H1 (cell line): ENCODE measurements around the gene CYP17A1. TPM values are rescaled to one million over a fixed set of nuclear protein-coding genes. Genes with fewer than 3 reads are reported as not detected.

Experiments used
- CTCF ChIA-PET: fragments of 300-600 bp; sonication (Branson Sonifier 250); formaldehyde crosslinking; loops from one replicate; lab custom pipeline; 2021; ENCODE audit not compliant: partially characterized antibody; lab: Charles Lee
- POLR2A ChIA-PET: fragments of 300-600 bp; sonication (Branson Sonifier 250); formaldehyde crosslinking; loops from one replicate; lab custom pipeline; 2021; ENCODE audit warnings: inconsistent platforms; ENCODE audit not compliant: partially characterized antibody; lab: Charles Lee
- DNase-seq, 2 experiments: peaks; one replicate each; pipeline versions ENCODE4 v3.0.0 to v3.0.0-alpha.2; 2010 to 2022; ENCODE audit warnings: low spot score in 2 of 2, low read depth in 1 of 2, mixed read lengths in 1 of 2
- FAIRE-seq: peaks from 2 replicates; lab custom pipeline; 2011; peaks lifted over from hg19 to GRCh38; lab: Jason Lieb, UNC
- H2AFZ ChIP-seq: 2 replicates; pipeline ENCODE4 v1.8.1; 2012; ENCODE audit warnings: low read length, inconsistent platforms
- H2AK5ac ChIP-seq: 2 replicates; pipeline ENCODE4 v1.6.1; 2013; ENCODE audit warnings: low read depth, low read length
- H2BK120ac ChIP-seq: replicated peaks from 2 replicates; pipeline ENCODE3; 2013; ENCODE audit warnings: low read depth, low read length, inconsistent platforms
- H2BK12ac ChIP-seq: 2 replicates; pipeline ENCODE4 v1.6.1; 2013; ENCODE audit warnings: low read depth, low read length
- H2BK15ac ChIP-seq: 2 replicates; pipeline ENCODE4 v1.6.1; 2013; ENCODE audit warnings: low read length
- H2BK20ac ChIP-seq: 2 replicates; pipeline ENCODE4 v1.6.1; 2013; ENCODE audit warnings: low read length
- H2BK5ac ChIP-seq: 2 replicates; pipeline ENCODE4 v1.6.1; 2013; ENCODE audit warnings: low read depth, low read length
- H3K14ac ChIP-seq: 2 replicates; pipeline ENCODE4 v1.6.1; 2013; ENCODE audit warnings: inconsistent platforms; ENCODE audit not compliant: insufficient read length
- H3K18ac ChIP-seq: 2 replicates; pipeline ENCODE4 v1.6.1; 2013; ENCODE audit warnings: low read length; ENCODE audit errors: extremely low read depth
- H3K23ac ChIP-seq: 2 replicates; pipeline ENCODE4 v1.6.1; 2013; ENCODE audit warnings: inconsistent platforms; ENCODE audit not compliant: insufficient read length
- H3K23me2 ChIP-seq: 2 replicates; pipeline ENCODE4 v1.6.1; 2013; ENCODE audit warnings: low read depth, low read length
- H3K27ac ChIP-seq: 2 replicates; pipeline ENCODE4 v1.6.1; 2011; ENCODE audit warnings: low read depth, low read length, inconsistent platforms
- H3K27me3 ChIP-seq, 4 experiments: replicated peaks in 1 of 4; 1 replicate in 1 of 4; 2 replicates in 3 of 4; pipeline versions ENCODE4 v1.6.1 to v1.8.1; 2011 to 2013; ENCODE audit warnings: low read length in 3 of 4, mild to moderate bottlenecking in 3 of 4, inconsistent platforms in 2 of 4, mixed read lengths in 2 of 4, moderate library complexity in 1 of 4; ENCODE audit not compliant: control insufficient read depth in 3 of 4, insufficient read depth in 3 of 4; ENCODE audit errors: extremely low read depth in 1 of 4
- H3K36me3 ChIP-seq, 4 experiments: 2 replicates each; pipeline versions ENCODE4 v1.6.1 to v1.8.1; 2011 to 2013; ENCODE audit warnings: mild to moderate bottlenecking in 4 of 4, low read length in 3 of 4, moderate library complexity in 2 of 4, control low read depth in 1 of 4, inconsistent platforms in 1 of 4; ENCODE audit not compliant: insufficient read depth in 4 of 4, control insufficient read depth in 2 of 4
- H3K4ac ChIP-seq: replicated peaks from 2 replicates; pipeline ENCODE3; 2013; ENCODE audit warnings: low read length, low read depth, mixed read lengths, inconsistent platforms; ENCODE audit not compliant: insufficient read length
- H3K4me1 ChIP-seq, 4 experiments: replicated peaks in 1 of 4; 1 replicate in 1 of 4; 2 replicates in 3 of 4; pipeline versions ENCODE4 v1.6.1 to v1.8.1; 2011 to 2013; ENCODE audit warnings: low read length in 3 of 4, inconsistent platforms in 2 of 4, mixed read lengths in 1 of 4; ENCODE audit not compliant: insufficient read depth in 4 of 4, control insufficient read depth in 3 of 4
- H3K4me2 ChIP-seq, 2 experiments: 2 replicates each; pipeline versions ENCODE4 v1.6.1 to v1.8.1; 2011 to 2013; ENCODE audit warnings: low read depth in 2 of 2, low read length in 2 of 2, control low read depth in 1 of 2, inconsistent platforms in 1 of 2, mild to moderate bottlenecking in 1 of 2; ENCODE audit not compliant: insufficient read depth in 1 of 2
- H3K4me3 ChIP-seq, 4 experiments: fragments of 200-600, 300-600 bp in 1 of 4; sonication (generic), shearing (Covaris generic), sonication (Bioruptor Twin) in 1 of 4; 2 replicates each; pipeline versions ENCODE4 v1.5.1 to v1.8.1; 2011 to 2016; ENCODE audit warnings: low read length in 4 of 4, low read depth in 3 of 4, control low read depth in 2 of 4, inconsistent platforms in 2 of 4, mild to moderate bottlenecking in 2 of 4, mixed read lengths in 1 of 4, moderate library complexity in 1 of 4; ENCODE audit not compliant: insufficient read depth in 2 of 4; ENCODE audit errors: extremely low read depth in 1 of 4
- H3K56ac ChIP-seq: replicated peaks from 2 replicates; pipeline ENCODE3; 2013; ENCODE audit warnings: low read depth, mild to moderate bottlenecking, mixed read lengths, low read length, inconsistent platforms; ENCODE audit not compliant: insufficient read length
- H3K79me1 ChIP-seq: 2 replicates; pipeline ENCODE4 v1.6.1; 2013; ENCODE audit warnings: low read depth, low read length, control low read depth
- H3K79me2 ChIP-seq, 2 experiments: 2 replicates each; pipeline versions ENCODE4 v1.6.1 to v1.8.1; 2012 to 2013; ENCODE audit warnings: low read length in 2 of 2, mild to moderate bottlenecking in 2 of 2, inconsistent platforms in 1 of 2; ENCODE audit not compliant: insufficient read depth in 2 of 2, control insufficient read depth in 1 of 2
- H3K9ac ChIP-seq, 4 experiments: replicated peaks in 1 of 4; 1 replicate in 1 of 4; 2 replicates in 3 of 4; pipeline versions ENCODE4 v1.6.1 to v1.8.1; 2011 to 2013; ENCODE audit warnings: low read depth in 3 of 4, low read length in 3 of 4, control low read depth in 2 of 4, mild to moderate bottlenecking in 2 of 4, moderate library complexity in 2 of 4, inconsistent platforms in 1 of 4; ENCODE audit errors: extremely low read depth in 1 of 4
- H3K9me3 ChIP-seq, 2 experiments: 2 replicates each; pipeline versions ENCODE4 v1.6.1 to v1.8.1; 2012 to 2013; ENCODE audit warnings: mild to moderate bottlenecking in 2 of 2, moderate library complexity in 2 of 2, control low read depth in 1 of 2, inconsistent platforms in 1 of 2, low read depth in 1 of 2, low read length in 1 of 2, mixed read lengths in 1 of 2; ENCODE audit not compliant: insufficient read depth in 2 of 2
- H4K20me1 ChIP-seq, 2 experiments: replicated peaks in 1 of 2; 2 replicates each; pipeline versions ENCODE3 to v1.8.1; 2011 to 2013; ENCODE audit warnings: inconsistent platforms in 2 of 2, low read length in 2 of 2, mild to moderate bottlenecking in 1 of 2; ENCODE audit not compliant: insufficient read depth in 2 of 2, control insufficient read depth in 1 of 2
- H4K5ac ChIP-seq: 2 replicates; pipeline ENCODE4 v1.6.1; 2013; ENCODE audit warnings: low read length, low read depth, mixed read lengths, inconsistent platforms; ENCODE audit not compliant: insufficient read length
- H4K8ac ChIP-seq: 2 replicates; pipeline ENCODE4 v1.8.0; 2013; ENCODE audit warnings: mild to moderate bottlenecking, moderate library complexity, low read length, inconsistent platforms; ENCODE audit not compliant: insufficient read depth; ENCODE audit errors: extremely low read depth
- H4K91ac ChIP-seq: replicated peaks from 2 replicates; pipeline ENCODE3; 2013; ENCODE audit warnings: low read length, mixed read lengths, inconsistent platforms; ENCODE audit not compliant: insufficient read length
- ATF3 ChIP-seq: IDR thresholded peaks from 2 replicates; pipeline ENCODE4 v1.6.1; 2011; ENCODE audit warnings: low read depth, mild to moderate bottlenecking, low read length; ENCODE audit not compliant: insufficient read depth
- BCL11A ChIP-seq, 2 experiments: IDR thresholded peaks; one replicate each; pipeline ENCODE4 v1.6.1; 2011; ENCODE audit warnings: low read depth in 2 of 2, low read length in 2 of 2, mild to moderate bottlenecking in 2 of 2
- BRCA1 ChIP-seq: IDR thresholded peaks from 2 replicates; pipeline ENCODE4 v1.6.1; 2012; ENCODE audit warnings: low read depth, low read length, improper control_type of control experiment
- CBX8 ChIP-seq: fragments of 300-800, 300-1000 bp; sonication (generic); IDR thresholded peaks from 2 replicates; pipeline ENCODE4 v1.7.1; 2016; ENCODE audit warnings: low read depth, low read length, borderline replicate concordance
- CTBP2 ChIP-seq: IDR thresholded peaks from 2 replicates; pipeline ENCODE4 v1.7.0; 2011; ENCODE audit warnings: borderline replicate concordance, mild to moderate bottlenecking, moderate library complexity, mixed read lengths, low read length; ENCODE audit not compliant: insufficient read depth, insufficient read length
- KDM4A ChIP-seq: IDR thresholded peaks from one replicate; pipeline ENCODE4 v1.7.1; 2012; ENCODE audit warnings: low read depth, mild to moderate bottlenecking, moderate library complexity, low read length, inconsistent platforms; ENCODE audit not compliant: severe bottlenecking
- KDM5A ChIP-seq: fragments of 200-600 bp; IDR thresholded peaks from 2 replicates; pipeline ENCODE4 v1.7.1; 2012; ENCODE audit warnings: mild to moderate bottlenecking, low read length, inconsistent platforms, mixed read lengths
- RBBP5 ChIP-seq: IDR thresholded peaks from 2 replicates; pipeline ENCODE4 v1.7.1; 2012; ENCODE audit warnings: low read depth, mild to moderate bottlenecking, inconsistent platforms, low read length, moderate library complexity, borderline replicate concordance
- RNF2 ChIP-seq: fragments of 200-900, 300-1000 bp; sonication (generic); IDR thresholded peaks from 2 replicates; pipeline ENCODE4 v1.7.1; 2016; ENCODE audit warnings: borderline replicate concordance, low read depth, mild to moderate bottlenecking, antibody characterized with exemption, low read length; ENCODE audit not compliant: poor library complexity, severe bottlenecking; ENCODE audit errors: missing control alignments
- YY1 ChIP-seq: IDR thresholded peaks from 2 replicates; pipeline ENCODE4 v1.6.1; 2011; ENCODE audit warnings: low read depth, mild to moderate bottlenecking, low read length
- WGBS, 2 experiments: shearing (Covaris generic) in 1 of 2; methylation state at CpG; one replicate each; pipeline versions ENCODE4 v1.1.6 to v1.1.7; 2013 to 2015; ENCODE audit warnings: low lambda C conversion rate in 2 of 2, mixed read lengths in 2 of 2, inconsistent platforms in 1 of 2, low coverage in 1 of 2, missing lambda C conversion rate in 1 of 2; ENCODE audit not compliant: insufficient replicate concordance in 2 of 2, insufficient coverage in 1 of 2, insufficient read length in 1 of 2; ENCODE audit errors: extremely low coverage in 1 of 2, missing lambda C conversion rate in 1 of 2; 5-methylcytosine and 5-hydroxymethylcytosine counted together
- polyA plus RNA-seq, 7 experiments: library from polyadenylated mRNA; depleted of rRNA in 3 of 7; stranded (reverse) in 5 of 7; unstranded in 2 of 7; fragments of >200 nt in 5 of 7; fragments of 200-250 nt in 2 of 7; gene quantifications; 1 replicate in 5 of 7; 2 replicates in 1 of 7; 4 replicates in 1 of 7; pipeline versions ENCODE4 v1.2.1 to v1.2.3, GENCODE V29; 2011 to 2013; ENCODE audit warnings: missing spikeins in 2 of 7, mixed read lengths in 2 of 7
- total RNA-seq: library from RNA; stranded (reverse); fragmentation: NEBNext Ultra II Directional; extraction: Animal tissue kit (Norgen Biotek cat#: 25700); gene quantifications from 2 replicates; pipeline ENCODE4 v1.2.1, GENCODE V29; 2021

CYP17A1 gene
- total and polyA plus RNA-seq, 2 of the 8 experiments (the other 6 are each of a cell fraction or from before 2014, with no cell fraction given) = not detected

GRCh38 chr10:102791754-102792395 lies 45.3 kb downstream of the CYP17A1 start:
- no peak overlapping the region for H4K8ac ChIP-seq
- H3K79me1 ChIP-seq = no peaks in the 10 kb centered on the region
- WGBS, 2 experiments = 95% methylated on average over 8 of the region's 8 CpGs; no CpG with 5 or more reads in 1 of the 2 experiments
- H3K4me2 ChIP-seq = no peak overlapping the region
- ChIA-PET CTCF (interaction anchor here (0.6 to 1.0 kb wide), 2 partner anchors 31 to 38 kb away, joined by 3 read pairs; no protein-coding TSS in a partner anchor), POLR2A (interaction anchor here (1.8 kb wide), 1 partner anchor 12 kb away, joined by 7 read pairs; no protein-coding TSS in a partner anchor)
- TF ChIP-seq CBX8 = no peak
- no peak for TF ChIP-seq CTBP2
- no peak for TF ChIP-seq KDM5A
- TF ChIP-seq KDM4A = no peak
- no peak for TF ChIP-seq RBBP5
- no peak for TF ChIP-seq BCL11A (IDR thresholded peaks at IDR 0.05; ENCODE audit: low read depth in 2 of 2, low read length in 2 of 2)
- TF ChIP-seq BRCA1 = no peak
- no peak for TF ChIP-seq RNF2
- TF ChIP-seq ATF3 = no peak
- no peak for TF ChIP-seq YY1
- peaks cover 0 to 2% (median 0%) of the 10 kb centered on the region in 4 experiments; a peak in 1 of 7 replicates for H3K4me1 ChIP-seq
- no peak overlapping the region for H2AFZ ChIP-seq
- no peak overlapping the region for H4K91ac ChIP-seq
- no peak overlapping the region for H2AK5ac ChIP-seq
- H3K23ac ChIP-seq = no peak overlapping the region
- H4K20me1 ChIP-seq = no peaks in the 10 kb centered on the region
- no peak overlapping the region; a peak in 1 of 7 replicates for H3K9ac ChIP-seq
- no peaks in the 10 kb centered on the region for H3K36me3 ChIP-seq
- H2BK12ac ChIP-seq = no peak overlapping the region
- no peaks in the 10 kb centered on the region for H3K9me3 ChIP-seq
- H2BK120ac ChIP-seq = no peak overlapping the region
- no peak overlapping the region for H3K56ac ChIP-seq
- DNase-seq = no peak
- no peaks in the 10 kb centered on the region for H3K23me2 ChIP-seq
- FAIRE-seq = no peak
- no peak overlapping the region for H4K5ac ChIP-seq
- no peak overlapping the region for H3K4me3 ChIP-seq
- H3K18ac ChIP-seq = no peak overlapping the region
- H3K14ac ChIP-seq = no peak overlapping the region
- peak overlapping the region; percentile 35 for H3K4ac ChIP-seq
- no peaks in the 10 kb centered on the region for H3K79me2 ChIP-seq
- H3K27ac ChIP-seq = no peak overlapping the region
- no peak overlapping the region for H2BK5ac ChIP-seq
- H2BK15ac ChIP-seq = no peak overlapping the region
- H3K27me3 ChIP-seq = no peaks in the 10 kb centered on the region
- no peak overlapping the region for H2BK20ac ChIP-seq
